ENCODE measurements around the gene FOXO3. TPM values are rescaled to one million over a fixed set of nuclear protein-coding genes. Genes with fewer than 3 reads are reported as not detected.
"Not testable (repeated sequence)": the region's sequence is repeated elsewhere in the genome, so short reads cannot be mapped to it uniquely, and the experiment has no call there.

FOXO3 gene
- total RNA-seq, result 15.5 and 20.0 TPM in 2 replicates

DNA sequence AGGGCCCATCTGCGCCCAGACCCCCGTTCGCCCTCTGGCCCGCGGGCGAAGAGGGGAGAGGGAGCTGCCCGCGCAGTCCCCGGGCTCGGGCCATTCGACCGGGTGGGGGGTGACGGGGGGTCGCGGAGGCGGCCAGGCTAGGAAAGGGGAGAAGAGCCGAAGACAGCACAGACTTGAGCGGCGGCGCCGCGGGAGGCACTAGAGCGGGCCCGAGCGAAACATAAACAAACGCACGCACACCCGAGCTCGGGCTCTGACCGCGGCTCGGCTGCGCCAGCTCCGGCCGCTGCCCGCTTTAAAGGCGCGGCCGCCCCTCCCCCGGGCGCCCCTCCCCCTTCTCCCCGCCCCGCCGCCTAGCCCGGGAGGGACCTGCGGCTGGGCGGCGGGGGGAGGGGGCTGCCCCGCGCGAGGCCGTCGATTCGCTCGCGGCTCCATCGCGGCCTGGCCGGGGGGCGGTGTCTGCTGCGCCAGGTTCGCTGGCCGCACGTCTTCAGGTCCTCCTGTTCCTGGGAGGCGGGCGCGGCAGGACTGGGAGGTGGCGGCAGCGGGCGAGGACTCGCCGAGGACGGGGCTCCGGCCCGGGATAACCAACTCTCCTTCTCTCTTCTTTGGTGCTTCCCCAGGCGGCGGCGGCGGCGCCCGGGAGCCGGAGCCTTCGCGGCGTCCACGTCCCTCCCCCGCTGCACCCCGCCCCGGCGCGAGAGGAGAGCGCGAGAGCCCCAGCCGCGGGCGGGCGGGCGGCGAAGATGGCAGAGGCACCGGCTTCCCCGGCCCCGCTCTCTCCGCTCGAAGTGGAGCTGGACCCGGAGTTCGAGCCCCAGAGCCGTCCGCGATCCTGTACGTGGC is at the start of gene FOXO3:
Gene FOXO3 (plus strand): TSS at position 455 of the 846 bp plus-strand sequence. CDS start 292 bp downstream, at position 747.
- DNase-seq (ENCODE audit: low read depth, low spot score), result no peak

DNA sequence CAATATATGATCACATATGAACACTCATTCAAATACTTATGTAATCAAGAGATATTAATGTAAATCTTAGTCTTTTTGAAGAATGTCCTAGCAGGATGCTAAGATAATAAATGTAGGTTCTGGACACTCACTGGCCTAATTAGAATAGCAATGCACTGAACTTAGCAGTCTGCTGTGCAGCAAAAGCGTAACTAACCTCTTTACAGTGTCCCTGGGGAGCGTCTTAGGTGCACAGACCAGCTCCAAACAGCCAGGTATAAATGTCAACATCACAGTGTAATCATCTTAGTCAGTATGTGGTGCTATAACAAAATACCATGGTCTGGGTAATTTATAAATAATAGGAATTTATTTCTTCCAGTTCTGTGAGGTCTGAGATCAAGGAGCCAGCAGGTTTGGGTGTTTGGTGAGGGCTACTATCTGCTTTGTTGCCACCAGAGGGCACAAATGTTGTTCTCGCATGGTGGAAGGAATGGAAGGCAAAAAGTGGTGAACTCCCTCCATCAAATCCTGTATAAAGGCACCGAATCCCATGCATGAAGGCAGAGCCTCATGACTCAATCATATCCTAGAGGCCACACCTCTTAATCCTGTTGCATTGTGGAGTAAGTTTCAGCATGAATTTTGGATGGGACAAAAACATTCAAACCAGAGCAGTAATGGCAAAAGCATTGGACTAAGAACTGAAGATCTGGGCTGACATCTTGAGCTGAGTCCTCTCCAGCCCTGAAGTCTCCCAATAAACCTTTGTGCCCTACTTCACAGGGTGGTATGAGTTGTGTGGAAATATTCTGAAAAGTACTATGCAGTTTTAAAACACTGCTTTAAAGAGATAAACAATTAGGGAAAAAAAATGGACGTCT is 41.8 kb upstream of the FOXO3 start:
- DNase-seq (ENCODE audit: low read depth, low spot score), result no peak

DNA sequence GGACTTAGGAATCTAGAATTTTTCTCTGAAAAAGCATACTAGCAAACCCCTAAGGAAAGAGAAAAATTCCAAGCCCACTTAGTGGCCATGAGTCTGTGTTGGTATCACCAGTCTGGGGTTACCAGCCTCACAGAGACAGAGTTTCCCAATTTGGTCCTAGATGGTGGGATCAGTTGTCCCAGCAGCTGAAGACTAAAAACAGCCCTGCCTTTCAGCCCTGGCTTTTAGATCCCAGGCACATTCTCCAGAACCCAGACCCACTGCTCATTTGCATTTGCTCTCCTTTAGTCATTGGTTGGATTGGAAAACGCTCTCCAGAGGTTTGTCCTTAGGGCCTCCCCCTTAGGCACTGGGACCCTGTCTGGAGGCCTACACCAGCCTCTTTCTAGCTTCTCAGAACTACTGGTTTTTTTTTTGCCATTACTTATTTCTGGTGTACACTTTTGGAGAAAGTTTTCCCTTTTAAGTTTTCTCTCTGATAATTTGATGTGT is 39.1 kb upstream of the FOXO3 start:
- no peak for DNase-seq (ENCODE audit: low read depth, low spot score)

DNA sequence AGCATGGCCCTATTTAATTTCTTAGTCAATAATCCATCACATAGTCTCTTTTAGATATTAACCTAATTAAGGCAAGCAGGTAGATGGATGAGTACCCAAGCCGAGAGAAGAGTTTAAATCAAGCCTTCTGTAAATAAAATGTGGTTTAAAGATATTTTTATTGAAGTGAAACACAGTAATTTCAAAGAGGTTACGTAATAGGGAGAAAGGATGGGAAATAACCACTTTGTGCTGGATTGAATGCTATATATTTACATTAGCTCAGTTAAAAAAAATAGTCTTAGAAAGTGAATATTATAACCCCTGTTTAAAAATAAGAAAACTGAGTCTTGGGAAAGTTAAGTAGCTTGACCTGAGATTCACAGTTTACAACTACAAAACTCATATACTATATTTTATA is 37.0 kb upstream of the FOXO3 start:
- DNase-seq (ENCODE audit: low read depth, low spot score), result no peak

DNA sequence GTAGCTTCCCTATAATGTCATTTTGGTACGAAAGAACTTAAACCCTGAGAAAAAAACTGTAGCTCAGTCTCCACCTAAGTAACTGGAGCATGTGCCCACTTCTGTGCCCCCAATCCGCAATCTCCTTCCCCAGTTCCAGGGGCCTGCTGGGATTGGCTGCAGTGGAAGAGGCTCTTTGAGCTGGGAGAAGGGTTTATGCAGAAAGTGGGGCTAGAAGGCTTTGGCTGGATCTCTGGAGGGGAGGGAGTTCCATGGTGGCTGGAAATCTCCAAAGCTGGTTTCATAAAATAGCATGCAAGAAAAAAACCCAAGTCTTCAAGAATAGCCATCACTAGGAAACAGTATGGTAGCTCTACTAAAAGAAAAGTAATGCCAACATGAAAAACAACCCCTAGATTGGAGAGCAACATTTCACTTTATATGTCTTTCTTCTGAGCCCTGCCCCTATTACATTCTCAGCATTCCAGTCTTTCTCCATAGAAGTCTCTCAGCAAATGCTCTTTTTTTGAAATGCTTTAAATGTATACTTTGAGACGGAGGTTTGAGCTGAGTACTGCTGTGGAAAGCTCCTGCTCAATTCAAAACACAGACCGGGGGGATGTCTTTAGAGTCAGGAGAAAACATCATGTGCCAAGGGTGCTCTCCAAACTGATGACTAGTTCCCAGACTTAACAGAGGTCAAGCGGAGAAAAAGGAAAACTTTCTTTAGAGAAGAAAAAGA is 36.0 kb upstream of the FOXO3 start:
- DNase-seq (ENCODE audit: low read depth, low spot score), result no peak

DNA sequence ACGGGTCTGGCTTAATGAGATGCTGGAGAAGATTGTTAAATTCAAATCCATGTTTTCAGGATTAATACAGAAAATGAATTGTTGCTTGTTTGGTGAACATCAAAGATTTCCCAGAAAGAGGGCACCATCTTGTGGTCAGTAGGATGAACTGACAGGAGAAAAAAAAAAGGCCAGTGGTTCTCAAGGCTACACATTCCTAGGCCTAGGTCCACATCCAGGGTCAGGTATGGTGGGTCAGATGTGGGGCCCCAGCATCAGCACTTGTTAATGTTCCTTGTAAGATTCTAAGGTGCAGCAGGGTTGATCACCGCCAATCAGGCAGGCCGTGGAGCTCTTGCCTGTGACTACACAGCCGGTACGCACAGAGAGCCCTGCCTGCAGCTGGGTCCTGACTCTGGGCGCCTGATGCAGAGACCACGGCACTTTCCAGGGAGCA is 34.0 kb upstream of the FOXO3 start:
- DNase-seq (ENCODE audit: low read depth, low spot score), result peak; percentile 8

DNA sequence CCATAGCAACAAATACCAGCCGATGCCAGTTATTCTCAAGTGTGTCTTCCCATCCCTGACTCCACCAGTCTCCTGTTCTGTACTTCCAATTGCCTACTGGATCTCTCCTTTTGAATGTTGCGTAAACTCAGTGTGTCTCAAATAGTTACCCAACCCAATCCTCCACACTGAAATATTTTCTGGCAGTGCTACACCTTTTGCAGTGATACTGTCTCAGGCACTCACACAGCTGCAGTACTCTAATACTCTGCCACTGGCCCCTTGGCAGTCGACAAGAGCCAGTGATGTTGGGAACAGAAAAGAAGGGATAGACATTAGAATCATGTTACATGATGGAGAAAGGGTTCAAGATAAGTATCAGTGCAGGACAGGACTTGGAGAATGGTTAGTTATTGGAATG is 31.8 kb upstream of the FOXO3 start:
- no peak for DNase-seq (ENCODE audit: low read depth, low spot score)

DNA sequence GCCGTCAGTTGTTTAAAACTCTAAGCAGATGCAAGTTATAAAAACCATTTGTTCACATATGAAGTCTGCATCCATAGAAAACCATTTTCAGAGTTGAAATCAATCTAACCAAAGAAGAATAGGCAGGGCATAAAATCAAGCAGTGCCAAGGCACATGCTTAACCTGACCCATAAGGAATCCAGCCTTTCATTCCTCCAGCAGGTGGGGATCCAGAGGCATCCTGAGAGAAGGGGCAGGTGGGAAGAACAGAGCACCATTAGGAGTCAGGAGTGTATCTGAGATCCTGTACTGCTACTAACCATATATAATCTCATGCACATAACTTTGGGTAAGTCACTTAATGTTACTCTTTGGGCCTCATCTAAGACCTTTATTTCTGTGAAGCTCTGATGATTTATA is 29.4 kb upstream of the FOXO3 start:
- DNase-seq (ENCODE audit: low read depth, low spot score), result no peak

DNA sequence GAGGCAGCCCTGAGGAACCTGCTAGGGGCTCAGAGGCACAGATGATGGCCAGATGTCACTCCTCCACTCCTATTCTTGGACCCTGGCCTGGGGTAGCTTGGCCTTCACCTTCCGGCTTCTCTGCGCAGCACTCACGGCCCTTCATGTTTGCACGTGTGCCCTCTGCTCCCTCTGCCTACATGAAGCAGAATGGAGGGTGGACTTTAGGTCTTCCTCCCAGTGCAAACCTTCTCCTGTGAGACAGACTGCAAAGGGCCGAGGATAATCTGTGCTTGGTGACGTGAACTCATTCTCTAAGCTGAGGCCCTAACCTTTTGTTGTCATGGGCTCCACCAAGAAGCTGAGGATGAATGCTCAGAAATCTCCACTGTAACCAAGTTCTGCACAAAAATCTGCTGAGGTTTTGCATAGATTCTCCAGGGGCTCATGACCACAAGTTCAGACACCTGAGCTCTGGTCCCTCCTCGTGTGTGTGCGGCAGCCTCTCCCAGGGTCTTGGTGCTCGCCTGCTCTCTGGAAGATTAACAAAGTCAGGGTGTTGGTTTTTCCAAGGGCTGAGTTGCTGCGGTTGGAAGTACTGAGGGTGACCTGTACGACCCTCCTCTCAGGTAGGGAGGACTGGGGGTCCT is 25.5 kb upstream of the FOXO3 start:
- DNase-seq (ENCODE audit: low read depth, low spot score), result no peak

DNA sequence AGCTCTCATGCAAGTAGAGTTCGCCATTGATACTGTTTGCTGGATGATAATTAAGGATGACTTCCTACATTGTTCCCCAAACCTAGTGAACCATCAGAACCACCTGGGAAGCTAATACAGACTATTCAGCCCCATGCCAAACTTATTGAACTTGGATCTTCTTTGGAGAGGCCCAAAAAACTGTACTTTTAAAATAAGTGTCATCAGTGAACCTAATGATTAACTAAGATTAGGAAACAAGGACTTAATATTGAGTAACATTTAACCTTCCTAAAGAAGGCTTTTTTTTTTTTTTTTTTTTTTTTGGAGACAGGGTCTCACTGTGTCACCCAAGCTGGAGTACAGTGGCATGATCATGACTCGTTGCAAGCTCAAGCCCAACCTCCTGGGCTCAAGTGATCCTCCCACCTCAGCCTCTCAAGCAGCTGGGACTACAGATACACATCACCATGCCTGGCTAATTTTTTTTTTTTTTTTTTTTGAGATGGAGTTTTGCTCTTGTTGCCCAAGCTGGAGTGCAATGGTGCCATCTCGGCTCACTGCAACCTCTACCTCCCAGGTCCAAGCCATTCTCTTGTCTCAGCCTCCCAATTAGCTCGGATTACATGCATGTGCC is 24.7 kb upstream of the FOXO3 start:
- not testable (repeated sequence) for DNase-seq (ENCODE audit: low read depth, low spot score)

DNA sequence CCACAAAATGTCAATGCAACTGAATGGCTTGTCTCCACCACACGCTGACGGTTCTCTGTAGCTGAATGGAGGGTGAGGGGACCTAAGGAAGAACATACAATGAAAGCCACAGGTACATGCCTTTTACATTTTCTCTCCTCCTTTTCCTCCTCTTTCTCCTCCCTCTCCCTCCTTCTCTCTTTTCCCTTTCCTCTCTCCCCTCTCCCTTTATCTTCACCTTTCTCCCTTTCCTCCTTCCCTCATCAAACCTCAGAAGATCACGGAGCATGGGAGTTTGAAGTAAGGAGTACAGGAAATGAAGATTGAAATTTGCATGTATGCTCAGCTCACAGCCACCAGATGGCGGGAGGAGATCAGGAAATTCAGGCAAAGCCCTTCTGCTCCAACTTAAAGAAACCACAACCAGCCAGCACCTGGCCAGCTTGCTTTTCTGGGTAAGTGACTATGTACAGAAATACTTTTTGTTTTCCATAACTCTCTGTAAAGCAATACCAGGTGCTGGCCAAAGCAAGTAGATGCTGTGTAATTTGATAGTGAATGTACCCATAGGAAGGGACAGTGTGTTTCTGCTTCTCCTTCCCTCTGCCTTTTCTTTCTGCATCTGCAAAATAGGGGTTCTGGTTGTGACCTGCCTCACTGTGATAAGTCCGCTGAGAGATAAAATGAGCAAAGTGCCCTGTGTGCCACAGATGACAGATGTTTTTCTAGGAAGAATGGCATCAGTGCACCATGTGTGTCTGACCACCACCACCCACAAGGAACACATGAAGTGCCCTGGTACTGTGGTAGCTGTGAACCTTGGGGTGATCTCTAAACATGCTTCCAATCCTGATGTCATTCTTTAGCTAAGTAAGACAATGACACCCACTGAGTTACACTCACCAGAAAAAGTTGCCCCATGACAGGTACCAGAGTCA is 18.6 kb upstream of the FOXO3 start:
- DNase-seq (ENCODE audit: low read depth, low spot score), result no peak

DNA sequence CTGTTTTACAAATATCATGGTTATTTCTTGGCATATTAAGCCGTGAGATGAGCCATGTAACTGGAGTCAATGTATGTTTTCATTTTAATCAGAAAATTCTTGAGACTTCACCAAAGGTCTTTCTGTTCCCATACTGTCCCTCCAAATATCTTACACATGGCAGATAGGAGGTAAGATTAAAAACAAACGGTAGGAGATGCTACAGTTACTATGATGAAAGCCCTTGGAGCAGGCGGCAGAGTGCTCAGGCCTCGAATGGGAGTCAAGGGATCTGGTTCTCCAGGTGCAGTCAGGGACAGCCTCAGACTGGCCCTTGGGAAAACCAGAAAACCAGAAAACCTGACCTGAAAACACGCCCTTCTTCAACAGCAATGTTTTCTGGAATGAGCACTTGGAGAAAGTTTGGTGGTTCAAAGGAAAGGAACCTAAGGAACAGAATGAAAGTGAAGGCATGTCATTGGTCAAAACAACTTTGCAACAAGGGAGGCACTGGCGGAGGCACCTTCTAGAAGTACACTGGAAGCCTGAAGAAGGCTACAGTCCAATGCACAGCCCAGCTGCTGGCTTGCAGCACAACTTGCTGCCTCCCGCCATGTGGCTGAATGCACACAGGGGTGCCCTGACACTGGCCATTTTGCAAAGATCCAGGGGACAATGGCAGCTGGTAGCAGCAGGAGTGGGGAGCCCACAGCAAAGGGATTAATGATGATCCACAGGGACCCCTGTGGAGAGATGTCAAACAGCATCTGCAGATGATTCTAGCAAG is 17.4 kb upstream of the FOXO3 start:
- no peak for DNase-seq (ENCODE audit: low read depth, low spot score)

DNA sequence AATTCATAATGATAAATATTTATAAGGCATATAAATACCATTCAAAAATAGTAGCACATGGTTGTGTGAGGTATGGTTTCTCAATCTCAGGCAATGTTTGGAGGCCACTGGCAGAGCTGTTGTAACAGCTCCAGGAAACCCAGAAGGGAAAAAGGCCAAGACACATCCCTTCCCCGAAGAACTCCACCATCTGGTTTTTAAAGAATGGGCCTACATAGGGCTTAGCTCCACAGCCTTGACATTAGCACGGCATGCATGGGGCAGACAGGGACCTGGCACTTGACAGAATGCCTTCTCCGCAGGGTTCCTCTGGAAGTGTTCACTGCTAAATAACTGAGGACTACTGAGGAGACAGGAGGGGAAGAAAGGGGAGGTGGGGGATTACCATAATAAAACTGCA is 16.1 kb upstream of the FOXO3 start:
- no peak for DNase-seq (ENCODE audit: low read depth, low spot score)

DNA sequence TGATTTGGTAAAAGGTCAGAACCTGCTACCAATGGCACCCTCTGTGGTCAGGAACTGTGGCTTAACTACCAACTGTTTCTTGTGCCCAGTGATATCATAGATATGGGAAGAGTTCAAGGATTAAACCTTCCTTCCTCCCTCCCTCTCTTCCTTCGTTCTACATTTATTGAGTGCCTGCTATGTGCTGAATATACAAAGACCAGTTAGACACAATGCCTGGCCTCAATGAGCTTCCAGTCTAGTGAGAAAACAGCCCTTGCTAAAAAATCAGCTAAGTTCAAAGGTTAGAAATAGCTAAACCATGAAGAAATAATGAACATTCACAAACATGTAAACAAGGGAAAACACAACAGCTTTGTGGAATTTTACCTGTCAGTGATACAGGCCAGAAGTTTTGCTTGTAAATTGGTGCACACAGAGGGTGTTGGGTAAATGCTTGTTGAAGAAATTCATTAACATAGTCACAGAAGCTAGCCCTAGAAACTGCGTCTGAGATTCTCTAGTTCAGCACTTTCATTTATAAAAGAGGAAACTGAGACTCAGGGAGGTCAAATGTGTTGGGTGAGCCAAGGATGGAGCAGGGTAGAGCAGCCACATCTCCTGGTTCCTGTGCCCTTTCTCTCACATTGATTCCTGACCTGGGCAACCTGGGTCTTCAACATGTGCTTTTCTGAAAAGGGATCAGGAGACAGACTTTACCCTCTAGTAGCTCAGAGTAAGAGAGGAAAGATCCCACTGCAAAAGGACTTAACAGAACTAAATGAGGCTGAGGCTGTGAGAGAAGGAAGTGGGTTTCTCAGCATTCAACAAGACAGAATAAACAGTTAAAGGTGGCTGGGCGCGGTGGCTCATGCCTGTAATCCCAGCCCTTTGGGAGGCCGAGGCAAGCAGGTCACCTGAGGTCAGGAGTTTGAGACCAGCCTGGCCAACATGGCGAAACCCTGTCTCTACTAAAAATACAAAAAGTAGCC is 14.4 kb upstream of the FOXO3 start:
- no peak for DNase-seq (ENCODE audit: low read depth, low spot score)

DNA sequence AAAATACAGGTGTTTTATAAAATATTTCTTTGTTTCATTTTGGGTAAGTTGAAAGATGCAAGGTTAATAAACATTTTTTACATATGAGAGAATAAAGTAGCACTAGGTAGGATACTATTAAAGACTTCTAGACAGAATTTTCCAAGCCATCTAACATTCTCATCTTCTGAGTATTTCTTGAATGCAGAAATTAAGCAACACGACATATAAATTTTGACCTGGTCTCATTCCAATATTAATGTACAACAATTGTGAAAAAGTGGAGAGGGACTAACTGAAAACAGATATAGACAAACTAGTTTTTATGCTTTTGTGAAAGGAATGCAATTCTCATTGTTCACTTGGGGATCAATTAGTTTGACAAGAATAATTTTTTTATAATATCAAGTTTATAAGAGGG is 11.5 kb upstream of the FOXO3 start:
- no peak for DNase-seq (ENCODE audit: low read depth, low spot score)

DNA sequence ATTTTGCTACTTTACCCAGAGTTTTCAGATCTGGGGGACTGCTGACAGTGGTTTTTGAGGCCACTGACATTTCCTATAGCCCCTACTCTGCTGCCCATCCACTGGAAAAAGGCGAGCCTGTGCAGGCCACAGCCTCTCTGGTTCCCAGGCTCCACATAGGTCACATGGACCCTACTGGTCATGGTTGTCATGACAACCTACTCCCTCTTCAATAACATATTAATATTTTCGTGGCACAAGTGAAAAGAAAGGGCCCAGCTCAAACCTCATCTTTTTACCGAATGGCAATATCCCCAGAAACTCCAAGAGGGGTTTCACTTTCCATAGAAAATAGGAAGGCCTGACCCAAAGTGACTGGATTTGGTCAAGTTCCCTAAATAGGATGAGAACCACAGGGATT is 11.0 kb upstream of the FOXO3 start:
- no peak for DNase-seq (ENCODE audit: low read depth, low spot score)

DNA sequence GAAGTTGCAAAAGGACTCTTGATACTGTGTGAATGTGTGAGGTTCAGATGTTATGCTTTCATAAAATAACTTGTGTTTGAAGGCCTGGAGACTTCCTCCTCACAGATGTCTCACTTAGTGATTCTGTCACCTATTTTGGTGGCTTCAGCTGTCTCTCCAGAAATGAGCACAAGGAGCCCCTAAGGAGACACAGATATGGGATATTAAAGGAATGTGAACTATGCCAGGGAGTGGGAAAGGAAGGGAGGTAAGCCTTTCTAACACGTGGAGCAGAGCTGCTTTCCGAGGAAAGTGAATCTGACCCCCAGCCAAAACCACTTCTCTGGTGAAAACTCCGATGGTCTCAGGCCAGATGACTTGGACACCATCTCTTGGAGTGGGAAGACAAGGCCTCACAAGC is 10.5 kb upstream of the FOXO3 start:
- no peak for DNase-seq (ENCODE audit: low read depth, low spot score)

Measured in pulmonary artery endothelial cell (primary cell).